Parathyroid adenoma (tissue), 2 donors: ENCODE measurements around the gene SSX2IP.

Source experiments
- H2AFZ ChIP-seq: fragments of 300-600 bp; sonication (generic); one replicate; pipeline ENCODE4 v1.7.0; 2017; ENCODE audit warnings: antibody characterized with exemption, mild to moderate bottlenecking
- H3K27ac ChIP-seq: fragments of 300-600 bp; sonication (generic); one replicate; pipeline ENCODE4 v1.7.0; 2017
- H3K27me3 ChIP-seq: fragments of 300-600 bp; sonication (generic); one replicate; pipeline ENCODE4 v1.7.0; 2017; ENCODE audit warnings: low read length; ENCODE audit not compliant: control insufficient read depth, insufficient read depth
- H3K36me3 ChIP-seq: fragments of 300-600 bp; sonication (generic); one replicate; pipeline ENCODE4 v1.7.0; 2017; ENCODE audit warnings: low read length; ENCODE audit not compliant: control insufficient read depth, insufficient read depth
- H3K4me1 ChIP-seq: fragments of 300-600 bp; sonication (generic); one replicate; pipeline ENCODE4 v1.7.0; 2017; ENCODE audit warnings: control low read depth
- H3K4me2 ChIP-seq: fragments of 300-600 bp; sonication (generic); one replicate; pipeline ENCODE4 v1.7.0; 2017; ENCODE audit warnings: low read length
- H3K4me3 ChIP-seq: fragments of 300-600 bp; sonication (generic); one replicate; pipeline ENCODE4 v1.7.0; 2017; ENCODE audit warnings: low read depth, low read length
- H3K79me2 ChIP-seq: fragments of 300-600 bp; sonication (generic); one replicate; pipeline ENCODE4 v1.7.0; 2017; ENCODE audit warnings: control low read depth
- H3K9ac ChIP-seq: fragments of 300-600 bp; sonication (generic); one replicate; pipeline ENCODE4 v1.7.0; 2017; ENCODE audit warnings: mild to moderate bottlenecking
- H3K9me3 ChIP-seq: fragments of 300-600 bp; sonication (generic); one replicate; pipeline ENCODE4 v1.7.0; 2017; ENCODE audit warnings: low read length; ENCODE audit not compliant: control insufficient read depth
- TF ChIP-seq, protein P1 (sequence below): fragments of 300-600 bp; sonication (generic); IDR thresholded peaks from one replicate; pipeline ENCODE4 v1.7.0; 2017; ENCODE audit warnings: antibody characterized with exemption, mild to moderate bottlenecking
- donor health status: primary hyperparathyroidism.

The SSX2IP gene

DNA sequence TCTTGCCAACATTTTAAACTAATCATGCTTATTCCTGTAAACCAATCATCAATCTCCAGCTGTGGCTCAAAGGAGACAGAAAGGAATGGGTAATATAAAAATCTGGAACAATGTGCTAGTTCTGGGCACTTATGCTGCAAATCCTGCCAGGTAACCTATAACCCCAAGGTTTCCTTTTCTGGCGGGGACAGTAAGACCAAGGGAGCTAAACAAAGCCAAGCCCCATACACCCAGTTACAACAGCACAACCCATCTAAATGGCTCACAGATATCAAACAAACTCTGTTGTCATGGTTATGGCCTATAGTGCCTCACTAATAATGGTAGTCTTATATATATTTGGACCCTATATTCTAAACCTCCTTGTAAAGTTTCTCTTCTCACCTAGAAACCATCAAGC, 79.2 kb downstream of the SSX2IP start:
- TF ChIP-seq, protein P1, sequence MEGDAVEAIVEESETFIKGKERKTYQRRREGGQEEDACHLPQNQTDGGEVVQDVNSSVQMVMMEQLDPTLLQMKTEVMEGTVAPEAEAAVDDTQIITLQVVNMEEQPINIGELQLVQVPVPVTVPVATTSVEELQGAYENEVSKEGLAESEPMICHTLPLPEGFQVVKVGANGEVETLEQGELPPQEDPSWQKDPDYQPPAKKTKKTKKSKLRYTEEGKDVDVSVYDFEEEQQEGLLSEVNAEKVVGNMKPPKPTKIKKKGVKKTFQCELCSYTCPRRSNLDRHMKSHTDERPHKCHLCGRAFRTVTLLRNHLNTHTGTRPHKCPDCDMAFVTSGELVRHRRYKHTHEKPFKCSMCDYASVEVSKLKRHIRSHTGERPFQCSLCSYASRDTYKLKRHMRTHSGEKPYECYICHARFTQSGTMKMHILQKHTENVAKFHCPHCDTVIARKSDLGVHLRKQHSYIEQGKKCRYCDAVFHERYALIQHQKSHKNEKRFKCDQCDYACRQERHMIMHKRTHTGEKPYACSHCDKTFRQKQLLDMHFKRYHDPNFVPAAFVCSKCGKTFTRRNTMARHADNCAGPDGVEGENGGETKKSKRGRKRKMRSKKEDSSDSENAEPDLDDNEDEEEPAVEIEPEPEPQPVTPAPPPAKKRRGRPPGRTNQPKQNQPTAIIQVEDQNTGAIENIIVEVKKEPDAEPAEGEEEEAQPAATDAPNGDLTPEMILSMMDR = no peak
- H3K27ac ChIP-seq = no peak overlapping the region
- H3K4me1 ChIP-seq = no peaks in the 10 kb centered on the region
- no peak overlapping the region for H3K4me3 ChIP-seq
- H3K4me2 ChIP-seq = no peak overlapping the region
- H3K79me2 ChIP-seq = no peaks in the 10 kb centered on the region
- H3K9ac ChIP-seq = no peak overlapping the region
- peaks cover 3% of the 10 kb centered on the region for H3K36me3 ChIP-seq
- no peak overlapping the region for H2AFZ ChIP-seq
- no peaks in the 10 kb centered on the region for H3K9me3 ChIP-seq
- H3K27me3 ChIP-seq = no peaks in the 10 kb centered on the region

DNA sequence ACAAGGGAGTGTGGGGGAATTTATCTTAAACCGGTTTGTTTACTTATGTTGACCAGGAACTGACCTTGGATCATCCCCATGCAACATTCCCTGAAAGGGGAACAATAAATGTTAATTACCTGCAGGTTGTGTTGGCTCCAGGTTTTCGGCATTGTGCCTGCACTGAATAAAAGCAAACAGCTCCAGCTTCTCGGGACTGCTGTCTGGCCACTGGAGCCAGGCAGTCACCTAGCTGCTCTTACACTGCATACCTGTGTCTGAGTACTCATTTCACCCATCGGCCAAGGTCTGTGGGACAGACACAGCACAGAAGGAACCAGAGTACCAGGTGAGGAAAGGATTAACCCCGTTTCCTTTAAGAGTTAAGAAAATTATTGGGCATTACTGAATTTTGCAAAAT, 83.3 kb downstream of the SSX2IP start:
- Histone ChIP-seq H3K9me3 (no peaks in the 10 kb centered on the region), H3K9ac (no peak overlapping the region), H3K4me2 (no peak overlapping the region), H3K4me1 (no peaks in the 10 kb centered on the region), H3K27ac (no peak overlapping the region), H3K36me3 (peaks cover 3% of the 10 kb centered on the region), H2AFZ (no peak overlapping the region), H3K79me2 (no peaks in the 10 kb centered on the region), H3K27me3 (no peaks in the 10 kb centered on the region), H3K4me3 (no peak overlapping the region)
- TF ChIP-seq, protein P1 = no peak

DNA sequence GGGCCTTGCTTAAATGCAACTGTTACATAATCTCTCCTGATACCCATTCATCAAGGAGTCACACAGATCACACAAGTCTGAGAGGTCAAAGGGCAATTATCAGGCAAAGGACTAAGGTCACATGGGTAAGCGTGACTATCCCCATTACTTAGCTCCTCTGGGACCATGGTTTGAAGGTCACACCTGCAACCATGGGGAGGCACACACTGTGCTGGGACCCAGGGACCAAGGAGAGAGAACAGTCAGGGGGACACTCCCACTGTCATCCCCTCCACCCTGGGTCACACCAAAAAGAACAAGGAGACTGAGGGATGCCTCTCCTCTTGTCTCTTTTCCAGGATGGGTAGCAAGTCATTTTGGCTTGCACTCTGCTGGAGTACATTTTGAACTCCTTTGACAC, 85.1 kb downstream of the SSX2IP start:
- TF ChIP-seq, protein P1 = no peak

DNA sequence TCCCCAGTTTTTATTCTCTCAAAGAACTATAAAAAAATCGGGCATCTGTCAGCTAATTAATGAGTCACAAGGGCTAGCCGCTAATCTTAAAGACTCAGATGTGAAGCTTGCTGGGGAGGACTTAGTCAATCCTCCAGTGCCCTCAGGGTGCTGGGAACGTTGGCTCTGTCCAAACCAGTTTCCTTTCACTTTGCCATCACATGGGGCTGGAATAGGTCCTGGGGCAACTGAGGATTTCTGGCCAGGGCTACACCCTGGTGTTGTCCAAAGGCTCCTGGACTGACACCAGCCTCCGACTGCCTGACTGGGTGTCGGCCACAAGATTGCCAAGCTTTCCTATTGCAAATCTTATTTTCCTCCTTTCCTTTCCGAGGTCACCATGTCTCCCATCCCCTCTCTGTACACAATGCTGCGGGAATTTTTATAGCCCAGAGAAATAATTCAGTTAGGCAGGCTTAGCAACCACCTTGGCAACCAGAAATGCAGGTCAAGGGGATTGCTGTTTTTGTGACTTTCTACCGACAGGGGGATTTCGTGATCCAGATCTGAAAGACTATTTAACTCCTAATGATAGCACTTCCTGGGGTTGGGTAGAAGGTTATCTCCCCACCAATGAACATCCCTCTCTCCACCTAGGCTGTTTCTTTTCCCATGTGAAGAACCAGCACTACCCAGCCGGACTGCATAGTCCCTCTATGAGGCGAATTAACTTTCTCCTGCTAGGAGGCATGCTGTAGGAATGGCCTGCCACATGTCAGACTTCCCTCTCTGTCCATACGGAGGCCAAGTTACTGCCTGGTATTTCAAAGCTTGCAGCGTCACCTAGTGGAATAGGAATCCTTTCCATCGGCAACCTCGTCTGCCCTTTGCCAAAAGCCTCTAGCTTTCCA, 86.1 kb downstream of the SSX2IP start:
- Histone ChIP-seq H3K4me2 (no peak overlapping the region), H3K36me3 (peaks cover 3% of the 10 kb centered on the region), H3K9me3 (no peaks in the 10 kb centered on the region), H2AFZ (no peak overlapping the region), H3K4me1 (no peaks in the 10 kb centered on the region), H3K4me3 (no peak overlapping the region), H3K9ac (no peak overlapping the region), H3K27ac (no peak overlapping the region), H3K27me3 (no peaks in the 10 kb centered on the region), H3K79me2 (no peaks in the 10 kb centered on the region)
- TF ChIP-seq, protein P1 = no peak

More for the DNA sequence above, 85.1 kb downstream of the SSX2IP start:
- no peak overlapping the region for H3K4me2 ChIP-seq
- no peak overlapping the region for H3K27ac ChIP-seq
- H3K79me2 ChIP-seq = no peaks in the 10 kb centered on the region
- H2AFZ ChIP-seq = no peak overlapping the region
- no peaks in the 10 kb centered on the region for H3K4me1 ChIP-seq
- H3K9me3 ChIP-seq = no peaks in the 10 kb centered on the region
- no peaks in the 10 kb centered on the region for H3K27me3 ChIP-seq
- no peak overlapping the region for H3K9ac ChIP-seq
- no peak overlapping the region for H3K4me3 ChIP-seq
- peaks cover 3% of the 10 kb centered on the region for H3K36me3 ChIP-seq

DNA sequence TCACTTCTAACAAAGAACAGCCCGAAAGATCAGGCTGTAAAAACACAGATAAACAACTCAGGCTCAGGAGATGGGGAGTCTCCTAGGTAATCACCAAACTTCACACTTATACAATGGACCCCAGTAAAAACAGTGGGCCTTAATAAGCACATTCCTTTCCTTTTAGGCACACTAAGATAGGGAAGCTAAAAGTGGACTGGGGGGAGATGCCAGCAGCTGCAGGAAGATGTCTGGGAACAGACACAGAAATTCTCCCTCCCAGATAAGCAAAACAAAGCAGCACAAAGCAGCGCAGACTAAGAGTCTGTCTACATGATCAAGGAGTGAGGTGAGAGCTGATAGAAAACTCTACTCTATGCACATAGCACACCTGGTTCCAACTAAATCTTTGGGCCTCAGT, 87.0 kb downstream of the SSX2IP start:
- H3K9ac ChIP-seq = no peak overlapping the region
- H2AFZ ChIP-seq = no peak overlapping the region
- H3K9me3 ChIP-seq = no peaks in the 10 kb centered on the region
- no peak overlapping the region for H3K4me2 ChIP-seq
- H3K4me1 ChIP-seq = no peaks in the 10 kb centered on the region
- H3K4me3 ChIP-seq = no peak overlapping the region
- H3K27ac ChIP-seq = no peak overlapping the region
- no peaks in the 10 kb centered on the region for H3K79me2 ChIP-seq
- TF ChIP-seq, protein P1 = no peak
- H3K36me3 ChIP-seq = peaks cover 3% of the 10 kb centered on the region
- H3K27me3 ChIP-seq = no peaks in the 10 kb centered on the region
